GM21447 (cell line): ENCODE data around the gene UGT1A9.
"Not testable (repeated sequence)": the region's sequence is repeated elsewhere in the genome, so short reads cannot be mapped to it uniquely, and the experiment has no call there.

Source experiments
- ATAC-seq: cut with Tn5 transposase; IDR thresholded peaks from one replicate; pipeline ENCODE4 v1.9.1; 2021; ENCODE audit not compliant: unreplicated experiment

The UGT1A9 gene

DNA sequence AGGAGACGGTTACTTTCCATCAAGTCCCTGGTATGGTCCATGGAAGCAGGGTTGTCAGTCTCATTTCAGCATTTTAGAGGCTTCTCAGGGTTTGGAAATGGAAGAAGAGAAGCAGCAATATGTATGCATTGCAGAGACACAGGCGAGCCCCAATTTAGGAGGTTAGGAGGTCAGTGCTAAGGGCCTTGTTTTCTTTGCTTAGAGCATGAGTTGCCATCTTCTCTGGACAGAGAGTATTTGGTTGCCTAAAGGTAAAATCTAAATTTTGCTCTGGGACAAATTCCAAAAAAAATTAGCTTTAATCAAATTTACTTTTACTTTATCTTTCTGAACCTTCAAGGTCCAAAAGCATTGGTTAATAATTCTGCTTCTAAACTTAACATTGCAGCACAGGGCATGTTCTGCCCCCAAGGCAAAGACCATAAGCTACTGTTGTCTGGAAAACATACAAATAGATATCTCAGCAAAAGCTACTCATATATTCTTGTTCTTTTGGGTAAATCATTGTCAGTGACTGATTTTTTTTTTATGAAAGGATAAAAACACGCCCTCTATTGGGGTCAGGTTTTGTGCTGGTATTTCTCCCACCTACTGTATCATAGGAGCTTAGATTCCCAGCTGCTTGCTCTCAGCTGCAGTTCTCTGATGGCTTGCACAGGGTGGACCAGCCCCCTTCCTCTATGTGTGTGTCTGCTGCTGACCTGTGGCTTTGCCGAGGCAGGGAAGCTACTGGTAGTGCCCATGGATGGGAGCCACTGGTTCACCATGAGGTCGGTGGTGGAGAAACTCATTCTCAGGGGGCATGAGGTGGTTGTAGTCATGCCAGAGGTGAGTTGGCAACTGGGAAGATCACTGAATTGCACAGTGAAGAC is at the start of gene UGT1A9:
TSS of gene UGT1A9 (plus strand) at position 609 of the 872 bp plus-strand sequence. CDS start at position 646, 37 bp downstream.
- ATAC-seq: no peak

DNA sequence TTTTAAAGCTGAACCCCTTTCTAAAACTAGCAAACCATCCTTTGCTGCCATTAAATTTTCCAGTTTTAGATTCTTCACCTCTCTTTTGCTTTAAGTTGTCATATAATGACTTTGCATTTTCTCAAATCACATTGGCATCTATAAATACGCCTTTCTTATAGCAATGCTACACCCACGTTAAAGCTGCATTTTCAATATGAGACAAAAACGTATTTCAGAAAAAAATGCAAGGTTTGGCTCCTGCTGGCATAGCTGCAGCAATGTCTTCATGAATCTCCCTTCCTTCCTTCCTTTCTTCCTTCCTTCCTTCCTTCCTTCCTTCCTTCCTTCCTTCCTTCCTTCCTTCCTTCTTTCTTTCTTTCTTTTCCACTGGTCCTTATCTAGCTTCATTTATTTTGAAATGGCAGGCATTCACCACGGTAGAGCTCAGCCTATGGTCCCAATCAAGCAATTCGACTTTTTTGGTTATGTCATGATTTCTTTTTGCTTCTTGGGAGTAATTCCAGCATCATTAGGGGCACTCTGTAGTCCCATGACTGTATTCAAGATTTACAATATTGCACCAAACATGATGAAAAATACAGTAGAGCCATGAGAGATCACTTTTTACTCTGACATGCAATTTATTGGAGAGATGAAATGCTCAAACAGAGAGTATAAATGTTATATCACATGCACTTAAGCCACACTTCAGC is 44.2 kb upstream of the UGT1A9 start:
- ATAC-seq: no peak

DNA sequence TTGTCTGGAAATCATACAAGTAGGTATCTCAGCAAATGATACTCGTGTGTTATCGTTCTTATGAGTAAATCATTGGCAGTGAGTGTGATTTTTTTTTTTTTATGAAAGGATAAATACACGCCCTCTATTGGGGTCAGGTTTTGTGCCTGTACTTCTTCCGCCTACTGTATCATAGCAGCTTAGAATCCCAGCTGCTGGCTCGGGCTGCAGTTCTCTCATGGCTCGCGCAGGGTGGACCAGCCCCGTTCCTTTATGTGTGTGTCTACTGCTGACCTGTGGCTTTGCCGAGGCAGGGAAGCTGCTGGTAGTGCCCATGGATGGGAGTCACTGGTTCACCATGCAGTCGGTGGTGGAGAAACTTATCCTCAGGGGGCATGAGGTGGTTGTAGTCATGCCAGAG is 35.4 kb upstream of the UGT1A9 start, which contains the start of gene UGT1A10:
TSS of gene UGT1A10 (plus strand) at position 143 of the 400 bp plus-strand sequence. CDS start at position 218, 75 bp downstream.
- not testable (repeated sequence) for ATAC-seq

DNA sequence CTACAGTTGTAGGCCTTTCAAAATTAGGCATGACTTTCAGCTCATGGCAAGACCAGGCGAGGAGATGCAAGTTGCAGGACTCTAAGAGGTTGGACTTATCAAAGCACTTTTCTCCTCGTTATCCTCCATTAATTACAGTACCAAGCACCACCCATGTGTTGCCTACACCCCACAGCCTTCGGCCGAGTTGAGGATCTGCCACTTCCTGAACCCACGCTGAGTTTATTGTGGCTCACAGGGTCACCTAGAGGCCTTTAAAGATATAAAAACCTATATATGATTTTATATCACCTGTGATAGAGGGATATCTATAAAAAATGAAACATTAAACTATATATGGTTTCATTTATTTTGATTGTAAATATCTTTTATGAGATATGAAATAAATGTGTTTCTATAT is 32.9 kb upstream of the UGT1A9 start:
- ATAC-seq: no peak

DNA sequence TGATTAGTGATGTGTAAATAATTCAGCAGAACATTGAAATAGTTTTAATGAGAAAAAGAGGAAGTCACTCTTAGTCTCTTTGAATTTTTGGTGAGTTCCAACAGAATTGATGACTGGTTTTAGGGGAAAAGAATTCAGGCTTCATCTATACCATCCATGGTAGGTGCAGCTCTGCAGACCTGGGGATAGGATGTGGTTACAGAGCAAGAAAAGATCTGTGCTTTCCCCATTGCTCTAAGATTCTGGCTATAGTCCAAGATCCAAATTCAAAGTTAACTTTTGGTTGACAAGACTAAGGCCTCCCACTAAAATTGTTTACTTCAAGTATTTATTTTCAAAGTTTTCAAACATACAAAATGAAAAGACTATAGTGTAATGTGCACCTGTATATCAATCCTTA is 31.8 kb upstream of the UGT1A9 start:
- ATAC-seq: no peak

DNA sequence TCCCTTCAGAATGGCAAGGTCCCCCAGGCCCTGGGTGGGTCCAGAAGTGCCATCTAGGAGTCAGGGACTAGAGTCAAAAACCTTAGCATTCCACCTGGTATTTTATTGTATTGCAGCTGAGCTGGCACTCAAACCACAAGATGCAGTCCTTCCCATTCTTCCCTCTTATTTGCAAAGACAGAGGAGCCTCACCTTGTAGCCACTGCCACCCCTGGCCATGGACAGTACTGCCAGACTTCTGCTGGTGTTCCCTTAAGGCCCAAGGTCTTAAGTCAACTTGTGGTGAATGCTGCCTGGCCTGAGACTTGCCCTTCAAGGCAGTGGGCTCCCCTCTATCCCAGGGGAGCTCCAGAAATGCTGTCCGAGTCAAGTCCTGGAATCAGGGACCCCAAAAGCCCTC is 28.6 kb upstream of the UGT1A9 start:
- ATAC-seq: no peak

DNA sequence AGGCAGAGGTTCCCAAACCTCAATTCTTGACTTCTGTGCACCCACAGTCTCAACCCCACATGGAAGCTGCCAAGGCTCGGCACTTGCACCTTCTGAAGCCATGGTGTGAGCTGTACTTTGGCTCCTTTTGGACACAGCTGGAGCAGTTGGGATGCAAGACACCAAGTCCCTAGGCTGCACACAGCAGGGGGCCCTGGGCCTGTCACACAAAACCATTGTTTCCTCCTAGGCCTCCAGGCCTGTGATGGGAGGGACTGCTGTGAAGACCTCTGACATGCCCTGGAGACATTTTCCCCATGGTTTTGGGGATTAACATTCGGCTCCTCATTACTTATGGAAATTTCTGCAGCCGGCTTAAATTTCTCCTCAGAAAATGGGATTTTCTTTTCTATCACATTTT is 25.7 kb upstream of the UGT1A9 start:
- ATAC-seq: not testable (repeated sequence)

DNA sequence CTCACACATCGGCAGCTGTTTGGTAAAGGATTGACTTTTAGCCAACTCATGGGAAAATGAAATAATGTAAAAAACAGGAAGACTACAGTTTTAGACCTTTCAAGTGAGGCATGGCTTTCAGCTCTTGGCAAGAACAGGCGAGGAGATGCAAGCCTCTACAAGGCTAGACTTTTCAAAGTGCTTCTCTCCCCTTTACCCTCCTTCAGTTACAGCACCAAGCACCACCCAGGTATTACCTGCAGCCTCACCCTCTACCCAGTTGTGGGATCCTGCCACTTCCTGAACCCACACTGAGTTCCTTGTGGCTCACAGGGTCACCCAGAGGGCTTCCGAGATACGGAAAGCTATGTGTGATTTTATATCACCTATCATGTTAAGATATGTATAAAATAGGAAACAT is 20.7 kb upstream of the UGT1A9 start:
- ATAC-seq: no peak

DNA sequence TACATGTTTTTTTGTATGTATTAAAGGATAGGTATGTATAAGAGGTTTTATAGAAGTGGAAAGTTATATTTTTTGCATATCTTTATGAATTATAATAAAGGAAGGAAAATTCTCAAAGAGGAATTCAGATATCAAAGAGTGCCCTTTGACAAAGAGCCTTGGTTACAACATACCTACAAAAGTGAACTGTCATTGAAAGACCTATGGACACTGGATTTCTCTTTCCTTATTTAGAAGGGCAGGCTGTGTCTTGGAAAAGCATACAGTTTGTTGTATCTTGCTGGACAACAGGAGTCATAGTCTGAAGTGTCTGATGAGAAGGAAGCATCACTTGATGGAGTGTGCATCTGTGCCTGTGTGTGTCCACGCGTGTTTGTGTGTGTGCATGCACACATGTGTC is 20.3 kb upstream of the UGT1A9 start:
- no peak for ATAC-seq

DNA sequence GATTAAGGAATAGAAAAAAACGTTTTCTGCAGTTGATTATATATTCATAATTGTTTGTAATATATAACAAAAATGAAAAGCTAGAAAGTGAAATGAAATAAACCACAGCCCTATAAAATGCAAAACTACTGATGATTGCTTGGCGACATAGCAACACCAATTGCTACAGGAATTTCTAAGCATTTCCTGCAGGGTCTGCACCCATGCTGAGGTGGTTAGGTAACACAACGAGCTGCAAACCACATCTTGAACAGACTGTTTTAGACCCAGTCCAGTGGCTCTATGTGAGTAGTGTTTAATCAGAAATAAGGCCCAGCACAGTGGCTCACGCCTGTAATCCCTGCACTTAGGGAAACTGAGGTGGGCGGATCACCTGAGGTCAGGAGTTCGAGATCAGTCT is 17.2 kb upstream of the UGT1A9 start:
- no peak for ATAC-seq

DNA sequence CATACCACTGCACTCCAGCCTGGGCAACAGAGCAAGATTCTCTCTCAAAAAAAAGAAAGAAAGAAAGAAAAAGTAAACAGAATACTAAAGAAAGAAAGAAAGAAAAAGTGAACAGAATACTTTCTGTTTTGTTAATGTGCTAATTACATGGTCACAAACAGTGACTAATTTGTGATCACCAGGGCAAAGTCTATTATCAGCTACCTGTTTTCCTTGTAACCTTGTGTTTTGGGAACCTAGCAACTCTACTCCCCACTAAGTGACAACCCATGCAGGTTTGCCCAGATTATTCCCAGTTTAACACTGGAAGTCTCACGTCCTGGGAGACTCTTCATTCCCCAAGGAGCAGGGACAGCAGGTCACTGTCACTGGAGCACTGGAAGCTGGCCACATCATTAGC is 16.7 kb upstream of the UGT1A9 start:
- ATAC-seq: no peak

DNA sequence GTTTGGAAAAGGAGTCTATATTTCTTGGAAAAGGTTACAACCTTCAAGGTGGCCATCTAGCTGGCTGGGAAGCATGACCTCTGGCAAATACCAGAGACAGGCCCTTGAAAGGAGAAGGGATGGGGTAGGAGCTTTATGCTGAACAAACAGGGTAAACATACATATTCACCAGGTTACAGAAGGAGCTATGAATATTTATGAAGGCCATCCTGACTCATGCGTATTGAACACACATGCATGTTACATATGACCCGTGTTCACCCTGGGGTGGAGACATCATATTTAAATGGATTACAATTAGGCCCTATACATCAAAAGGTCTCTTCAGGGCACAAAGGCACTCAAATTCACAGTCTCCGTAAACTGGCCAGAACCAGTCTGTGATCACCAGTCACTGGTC is 15.8 kb upstream of the UGT1A9 start:
- not testable (repeated sequence) for ATAC-seq

DNA sequence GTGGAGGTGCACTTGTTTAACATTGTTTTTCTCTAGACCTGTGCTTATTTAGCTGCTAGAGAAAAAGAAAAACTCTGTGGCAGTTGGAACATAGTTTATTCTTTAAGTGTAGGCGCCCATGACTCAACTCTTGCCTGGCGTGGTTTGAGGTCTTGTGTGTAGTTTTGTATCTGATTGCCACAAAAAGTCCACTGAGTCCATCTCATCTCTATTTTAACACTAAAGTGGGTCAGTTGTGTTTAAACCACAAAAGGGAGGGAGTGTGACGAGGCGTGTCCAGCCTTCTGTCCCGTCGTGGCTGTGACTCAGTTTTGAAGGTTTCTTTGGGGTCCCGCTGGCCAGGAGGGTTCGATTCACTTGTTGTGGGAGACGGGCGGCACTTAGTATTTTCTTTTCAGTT is 15.3 kb upstream of the UGT1A9 start:
- ATAC-seq: no peak

DNA sequence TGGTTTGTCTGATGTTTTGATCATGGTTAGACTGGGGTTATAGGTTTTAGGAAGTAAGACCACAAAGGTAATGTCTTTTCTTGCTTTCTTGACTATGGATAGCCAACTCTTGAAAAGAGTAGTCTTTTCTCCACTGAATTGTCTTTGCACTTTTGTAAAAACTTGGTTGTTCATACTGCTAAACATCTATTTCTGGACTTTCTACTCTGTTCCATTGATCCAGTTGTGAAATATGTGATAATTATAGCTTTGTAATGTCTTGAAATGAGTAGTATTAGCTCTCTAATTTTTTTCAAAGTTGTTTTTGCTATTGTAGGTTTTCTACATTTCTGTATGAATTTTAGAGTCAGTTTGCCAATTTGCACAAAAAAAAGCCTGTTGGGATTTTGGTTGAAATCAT is 13.1 kb upstream of the UGT1A9 start:
- no peak for ATAC-seq

DNA sequence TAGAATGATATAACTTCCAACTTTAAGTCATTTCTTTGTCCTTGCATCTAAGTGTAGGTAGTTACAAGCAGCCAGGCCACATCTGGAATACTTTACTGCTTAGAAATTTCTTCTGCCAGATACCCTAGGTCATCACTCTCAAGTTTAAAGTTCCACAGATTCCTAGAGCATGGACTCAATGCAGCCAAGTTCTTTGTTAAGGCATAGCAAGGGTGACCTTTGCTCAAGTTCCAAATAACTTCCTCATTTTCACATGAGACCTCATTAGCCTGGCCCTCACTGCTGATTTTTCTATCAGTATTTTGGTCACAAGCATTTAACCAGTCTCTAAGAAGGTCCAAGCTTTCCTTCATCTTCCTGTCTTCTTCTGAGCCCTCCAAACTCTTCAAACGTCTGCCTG is 7.8 kb upstream of the UGT1A9 start:
- ATAC-seq: no peak

DNA sequence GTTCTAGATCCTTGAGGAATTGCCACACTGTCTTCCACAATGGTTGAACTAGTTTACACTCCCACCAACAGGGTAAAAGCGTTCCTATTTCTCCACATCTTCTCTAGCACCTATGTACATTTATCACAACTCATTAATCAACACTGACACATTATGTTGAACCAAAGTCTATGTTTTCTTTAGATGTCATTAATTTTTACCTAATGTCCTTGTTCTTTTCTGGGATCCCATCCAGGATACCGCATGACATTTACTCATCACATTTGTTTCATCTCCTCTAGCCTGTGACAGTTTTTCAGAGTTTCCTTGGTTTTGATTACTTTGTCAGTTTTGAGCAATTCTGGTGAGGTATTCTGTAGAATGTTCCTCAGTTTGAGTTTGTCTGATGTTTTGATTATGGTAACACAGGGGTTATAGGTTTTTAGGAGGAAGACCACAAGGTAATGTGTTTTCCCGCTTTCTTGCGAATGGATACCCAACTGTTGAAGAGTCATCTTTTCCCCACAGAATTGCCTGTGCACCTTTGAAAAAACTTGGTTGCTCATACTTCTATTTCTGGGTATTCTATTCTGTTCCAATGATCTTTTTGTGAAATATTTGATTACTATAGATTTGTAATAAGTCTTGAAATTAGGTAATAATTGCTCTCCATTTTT is 3.0 kb upstream of the UGT1A9 start:
- no peak for ATAC-seq

DNA sequence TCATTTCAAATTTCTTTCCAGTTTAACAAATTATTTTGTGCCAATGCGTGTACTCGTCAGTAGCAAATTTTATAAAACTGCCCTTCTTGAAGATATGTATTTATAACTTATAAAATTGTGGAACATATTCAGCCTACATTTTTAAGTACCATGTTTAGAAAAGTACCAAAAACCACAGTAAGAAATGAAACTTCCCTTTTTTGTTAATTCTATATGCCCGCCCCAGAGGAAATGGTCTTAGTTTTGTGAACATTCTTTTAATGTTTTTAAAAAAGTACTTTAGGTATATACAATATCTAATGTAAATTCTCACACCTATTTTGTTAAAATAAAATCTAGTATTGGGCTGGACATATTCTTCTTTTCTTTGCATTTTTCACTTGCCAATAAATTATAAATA is 1.2 kb downstream of the UGT1A9 start:
- no peak for ATAC-seq

DNA sequence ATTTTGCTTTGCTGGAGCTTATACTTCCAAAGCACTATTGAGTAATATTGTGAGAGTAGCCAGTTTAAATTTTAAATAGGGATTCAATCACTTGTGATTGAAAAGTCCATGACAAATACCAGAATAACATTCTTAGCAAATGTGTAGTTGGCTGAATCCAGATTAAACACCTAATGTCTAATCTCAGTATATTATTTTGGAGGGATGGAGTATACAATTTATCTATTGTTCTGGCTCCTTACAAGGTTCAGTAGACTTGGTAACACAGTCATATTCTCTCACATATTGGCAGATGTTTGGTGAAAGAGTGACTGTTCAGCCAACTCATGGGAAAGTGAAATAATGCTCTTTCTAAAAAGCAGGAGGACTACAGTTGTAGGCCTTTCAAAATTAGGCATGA is 2.2 kb downstream of the UGT1A9 start:
- ATAC-seq: no peak

DNA sequence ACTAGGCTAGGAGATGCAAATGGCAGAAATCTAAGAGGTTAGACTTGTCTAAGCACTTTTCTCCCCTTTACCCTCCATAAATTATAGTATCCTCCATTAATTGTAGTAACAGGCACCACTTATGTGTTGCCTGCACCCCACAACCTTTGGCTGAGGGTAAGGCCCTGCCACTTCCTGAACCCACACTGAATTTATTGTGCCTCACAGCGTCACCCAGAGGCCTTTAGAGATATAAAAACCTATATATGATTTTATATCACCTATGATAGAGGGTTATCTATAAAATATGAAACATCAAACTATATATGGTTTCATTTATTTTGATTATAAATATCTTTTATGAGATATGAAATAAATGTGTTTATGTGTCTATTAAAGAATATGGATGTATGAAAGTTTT is 2.6 kb downstream of the UGT1A9 start:
- ATAC-seq: no peak

DNA sequence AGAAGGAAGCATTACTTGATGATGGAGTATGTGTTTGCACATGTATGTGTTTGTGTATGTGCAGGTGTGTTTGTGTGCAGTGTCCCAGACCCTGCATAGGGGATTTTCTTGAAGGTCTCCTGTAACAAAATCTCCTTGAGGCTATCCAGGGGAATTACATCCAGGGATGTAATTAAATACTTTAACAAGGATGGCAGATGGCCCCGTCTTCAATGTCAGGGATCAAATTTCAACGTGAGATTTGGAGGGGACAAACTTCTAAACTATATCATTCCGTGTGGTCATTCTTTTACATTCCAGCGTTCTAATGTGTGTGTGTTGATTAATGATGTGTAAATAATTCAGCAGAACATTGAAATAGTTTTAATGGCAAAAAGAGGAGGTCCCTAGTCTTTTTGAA is 3.3 kb downstream of the UGT1A9 start:
- no peak for ATAC-seq

DNA sequence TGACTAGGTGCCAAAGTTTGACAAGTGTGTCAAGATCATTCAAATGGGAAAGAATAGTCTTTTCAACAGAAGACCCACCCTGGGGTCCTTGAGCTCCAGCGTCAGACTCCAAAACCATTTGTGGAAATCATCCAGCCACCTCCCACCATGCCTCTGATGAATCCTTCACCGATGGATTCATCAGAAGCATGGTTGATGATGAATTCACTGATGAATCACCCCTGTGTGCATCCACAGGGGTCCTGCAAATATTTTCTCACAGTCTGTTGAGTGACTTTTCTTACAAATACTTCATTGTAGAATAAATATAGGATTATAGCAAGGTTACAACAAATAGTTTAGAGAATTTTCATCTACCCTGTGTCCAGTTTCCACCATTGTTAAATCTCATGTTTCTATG is 4.3 kb downstream of the UGT1A9 start:
- no peak for ATAC-seq

DNA sequence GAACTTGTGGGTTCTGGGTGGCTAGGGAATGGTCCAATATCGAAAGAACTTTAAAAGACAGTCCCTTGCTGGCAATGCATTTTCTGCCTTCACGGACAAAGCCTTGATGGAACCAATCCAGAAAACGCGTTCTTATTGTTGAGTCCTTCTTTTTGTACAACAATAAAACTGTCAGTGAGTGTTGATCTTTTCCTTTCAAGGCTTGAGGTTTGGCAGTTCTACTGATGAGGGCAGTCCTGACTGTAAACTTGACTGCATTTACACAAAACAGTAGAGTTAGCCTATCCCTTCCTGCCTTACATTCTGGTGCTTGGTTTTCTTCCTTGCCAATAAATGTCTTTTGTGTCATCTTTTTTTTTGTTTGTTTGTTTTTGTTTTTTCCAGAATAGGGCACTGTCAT is 7.5 kb downstream of the UGT1A9 start:
- no peak for ATAC-seq
